Cardiac muscle cell (in vitro differentiated cells and primary cell): ENCODE measurements around the gene SERPINA3. TPM values are rescaled to one million over a fixed set of nuclear protein-coding genes. Genes with fewer than 3 reads are reported as not detected.

Experiments
- DNase-seq, 2 donors: peaks; one replicate each; pipeline versions ENCODE4 v3.0.0 to v3.0.0-alpha.2; 2010 to 2017; ENCODE audit warnings: low read depth in 1 of 2, low spot score in 1 of 2
- H3K27ac ChIP-seq: fragments of 200-600 bp; sonication (generic); 2 replicates; pipeline ENCODE4 v1.5.1; 2016
- H3K27me3 ChIP-seq: fragments of 200-600 bp; sonication (generic); 2 replicates; pipeline ENCODE4 v1.6.0; 2016; ENCODE audit warnings: control low read depth
- H3K36me3 ChIP-seq: fragments of 200-600 bp; sonication (generic); 2 replicates; pipeline ENCODE4 v1.5.1; 2016; ENCODE audit warnings: control low read depth
- H3K4me1 ChIP-seq: fragments of 200-600 bp; sonication (generic); 2 replicates; pipeline ENCODE4 v1.8.1; 2017; ENCODE audit warnings: low read depth, mild to moderate bottlenecking, mixed run types
- H3K4me3 ChIP-seq: fragments of 200-600 bp; sonication (generic); 2 replicates; pipeline ENCODE4 v1.5.1; 2016; ENCODE audit warnings: mild to moderate bottlenecking
- H3K9me3 ChIP-seq: fragments of 200-600 bp; sonication (generic); 2 replicates; pipeline ENCODE4 v1.5.1; 2017; ENCODE audit warnings: low read depth, mild to moderate bottlenecking, control low read depth
- CTCF ChIP-seq: IDR thresholded peaks from 2 replicates; pipeline ENCODE4 v1.5.1; 2012; ENCODE audit warnings: low read depth, mild to moderate bottlenecking, low read length
- polyA plus RNA-seq: library from polyadenylated mRNA; unstranded; fragments of >200 nt; fragmentation: Nextera tagmentation; extraction: Ambion mirVana; gene quantifications from 2 replicates; pipeline ENCODE4 v1.2.1, GENCODE V29; 2016
- total RNA-seq: library from RNA; depleted of rRNA; stranded (reverse); fragments of >200 nt; gene quantifications from 2 replicates; pipeline ENCODE4 v1.2.3, GENCODE V29; 2016

SERPINA3 gene
- total and polyA plus RNA-seq, 2 experiments from 2014 or later, result 0.31 TPM; not detected in 1

DNA sequence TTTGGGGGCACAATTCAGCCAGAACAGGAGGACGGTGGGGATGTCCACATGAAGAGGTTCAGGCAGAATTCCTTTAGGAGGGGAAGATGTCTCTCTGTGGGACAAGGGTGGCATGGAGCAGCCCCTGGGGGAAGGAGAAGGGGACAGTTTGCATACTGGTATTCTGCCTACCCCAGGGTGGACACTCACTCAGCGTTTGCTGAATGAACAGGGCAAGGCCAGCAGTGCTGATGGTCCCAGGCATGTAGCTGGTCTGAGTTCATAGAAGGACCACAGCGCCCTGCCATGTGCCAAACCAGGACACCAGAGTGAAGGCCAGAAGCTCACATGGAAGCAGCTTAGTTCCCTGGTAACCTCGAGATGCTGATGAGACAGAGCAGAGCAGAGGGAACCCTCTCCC, 25.6 kb upstream of the SERPINA3 start:
- no peak for TF ChIP-seq CTCF
- Histone ChIP-seq H3K36me3 (no peaks in the 10 kb centered on the region), H3K27ac (no peak overlapping the region), H3K9me3 (no peaks in the 10 kb centered on the region), H3K4me1 (no peaks in the 10 kb centered on the region), H3K27me3 (no peaks in the 10 kb centered on the region), H3K4me3 (no peak overlapping the region)
- no peak for DNase-seq

DNA sequence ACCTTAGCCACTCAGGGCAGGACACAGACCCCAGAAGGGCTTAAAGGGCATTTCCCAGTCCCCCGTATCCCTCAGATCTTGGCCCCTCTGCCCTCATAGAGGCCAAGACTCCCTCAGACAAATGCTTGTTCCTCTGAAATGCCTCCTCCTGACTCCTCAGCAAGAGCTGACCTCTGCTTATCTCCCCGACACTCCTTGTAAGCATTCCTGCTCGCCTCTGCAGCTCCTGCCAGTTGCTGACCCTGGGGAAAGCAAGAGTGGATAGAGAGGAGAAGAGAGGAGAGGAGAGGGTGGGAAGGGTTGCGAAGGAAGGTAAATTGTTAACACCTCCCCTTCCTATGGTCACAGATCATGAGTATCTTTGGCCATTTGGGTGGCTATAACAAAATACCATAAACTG, 23.9 kb upstream of the SERPINA3 start:
- H3K27ac ChIP-seq, result no peak overlapping the region
- no peaks in the 10 kb centered on the region for H3K36me3 ChIP-seq
- no peaks in the 10 kb centered on the region for H3K27me3 ChIP-seq
- H3K9me3 ChIP-seq, result no peaks in the 10 kb centered on the region
- no peak for TF ChIP-seq CTCF
- H3K4me3 ChIP-seq, result no peak overlapping the region
- peak; percentile 7 to 53 for DNase-seq
- H3K4me1 ChIP-seq, result no peaks in the 10 kb centered on the region

DNA sequence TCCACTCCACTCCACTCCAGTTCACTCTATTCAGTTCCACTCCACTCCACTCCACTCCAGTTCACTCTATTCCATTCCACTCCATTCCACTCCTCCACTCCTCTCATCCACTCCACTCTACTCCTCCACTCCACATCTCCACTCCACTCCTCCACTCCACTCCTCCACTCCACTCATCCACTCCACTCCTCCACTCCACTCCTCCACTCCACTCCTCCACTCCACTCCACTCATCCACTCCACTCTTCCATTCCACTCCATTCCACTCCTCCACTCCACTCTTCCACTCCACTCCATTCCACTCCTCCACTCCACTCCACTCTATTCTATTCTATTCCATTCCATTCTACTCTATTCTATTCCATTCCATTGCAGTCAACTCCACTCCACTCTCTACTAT, 21.1 kb upstream of the SERPINA3 start:
- Histone ChIP-seq H3K9me3 (no peaks in the 10 kb centered on the region), H3K4me1 (no peaks in the 10 kb centered on the region), H3K36me3 (no peaks in the 10 kb centered on the region), H3K27ac (no peak overlapping the region), H3K27me3 (no peaks in the 10 kb centered on the region), H3K4me3 (no peak overlapping the region)
- no peak for TF ChIP-seq CTCF
- DNase-seq, result no peak

DNA sequence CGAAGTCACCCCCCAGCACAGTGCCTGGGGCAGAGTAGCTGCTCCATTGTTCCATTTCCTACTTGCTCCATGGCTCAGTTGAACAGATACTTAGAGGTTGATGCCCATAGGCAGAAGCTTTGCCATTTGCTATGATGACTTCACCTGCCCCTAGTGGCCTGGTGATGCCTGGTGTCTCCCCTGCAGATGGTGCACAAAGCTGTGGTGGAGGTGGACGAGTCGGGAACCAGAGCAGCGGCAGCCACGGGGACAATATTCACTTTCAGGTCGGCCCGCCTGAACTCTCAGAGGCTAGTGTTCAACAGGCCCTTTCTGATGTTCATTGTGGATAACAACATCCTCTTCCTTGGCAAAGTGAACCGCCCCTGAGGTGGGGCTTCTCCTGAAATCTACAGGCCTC, 20.3 kb upstream of the SERPINA3 start:
- Histone ChIP-seq H3K9me3 (no peaks in the 10 kb centered on the region), H3K27me3 (no peaks in the 10 kb centered on the region), H3K27ac (no peak overlapping the region), H3K4me3 (no peak overlapping the region), H3K36me3 (no peaks in the 10 kb centered on the region), H3K4me1 (no peaks in the 10 kb centered on the region)
- TF ChIP-seq CTCF, result no peak
- DNase-seq, result no peak

GRCh38 chr14:94592457-94592856, 19.7 kb upstream of the SERPINA3 start:
- DNase-seq, result no peak
- TF ChIP-seq CTCF, result no peak
- Histone ChIP-seq H3K36me3 (no peaks in the 10 kb centered on the region), H3K27me3 (no peaks in the 10 kb centered on the region), H3K4me3 (no peak overlapping the region), H3K27ac (no peak overlapping the region), H3K9me3 (no peaks in the 10 kb centered on the region), H3K4me1 (no peaks in the 10 kb centered on the region)

- Histone ChIP-seq H3K4me1 (no peaks in the 10 kb centered on the region), H3K4me3 (no peak overlapping the region), H3K36me3 (no peaks in the 10 kb centered on the region), H3K27me3 (no peaks in the 10 kb centered on the region), H3K27ac (no peak overlapping the region), H3K9me3 (no peaks in the 10 kb centered on the region)
- TF ChIP-seq CTCF, result no peak
- DNase-seq, result no peak
These were observed 18.8 kb upstream of the SERPINA3 start for GRCh38 chr14:94593376-94593748.
